ENCODE data around the gene RAB44. TPM values are rescaled to one million over a fixed set of nuclear protein-coding genes. Genes with fewer than 3 reads are reported as not detected.
"Not testable (repeated sequence)": the region's sequence is repeated elsewhere in the genome, so short reads cannot be mapped to it uniquely, and the experiment has no call there.

The RAB44 gene
- total and polyA plus RNA-seq, 2 of the 4 experiments (the other 2 are of a cell fraction) = 0.03 TPM; not detected in 1

DNA sequence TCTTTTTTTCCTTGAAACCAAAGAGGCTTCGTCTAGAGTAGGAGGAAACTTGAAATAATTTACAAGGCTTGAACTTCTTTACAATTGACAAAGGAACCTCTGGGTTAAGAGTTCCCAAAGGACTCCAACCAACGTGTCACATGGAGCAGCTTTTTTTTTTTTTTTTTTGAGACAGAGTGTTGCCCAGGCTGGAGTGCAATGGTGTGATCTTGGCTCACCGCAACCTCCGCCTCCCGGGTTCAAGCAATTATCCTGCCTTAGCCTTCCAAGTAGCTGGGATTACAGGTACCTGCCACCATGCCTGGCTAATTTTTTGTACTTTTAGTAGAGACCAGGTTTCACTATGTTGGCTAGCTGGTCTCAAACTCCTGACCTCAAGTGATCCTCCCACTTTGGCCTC, 43.2 kb upstream of the RAB44 start:
- dilution Hi-C loops (cut with HindIII; ENCODE audit: low sequenced_read_pairs, unreplicated experiment); ATAC-seq (ENCODE audit: low read depth); H2BK20ac ChIP-seq (ENCODE audit: low read depth, low read length); H3K27ac ChIP-seq (ENCODE audit: insufficient read depth, low read length); H3K4ac ChIP-seq (ENCODE audit: low read depth, low read length); POLR2A ChIA-PET (ENCODE audit: unreplicated experiment); intact Hi-C loops (cut with micrococcal nuclease); H3K9ac ChIP-seq (ENCODE audit: low read depth, low read length); H3K36me3 ChIP-seq (ENCODE audit: control insufficient read depth, insufficient read depth, low read length); H3K23ac ChIP-seq (ENCODE audit: low read depth, low read length); H2BK5ac ChIP-seq (ENCODE audit: low read depth, low read length, poor library complexity, severe bottlenecking); H3K18ac ChIP-seq (ENCODE audit: low read depth, low read length); H3K9me1 ChIP-seq (ENCODE audit: insufficient read depth, low read length); H4K8ac ChIP-seq (ENCODE audit: low read depth in 2 of 2, low read length in 2 of 2); BruUV-seq (replicated peaks); H4K20me1 ChIP-seq (ENCODE audit: insufficient read depth, low read length); H3K56ac ChIP-seq (ENCODE audit: extremely low read depth, insufficient read depth, low read length); DNase-seq; H4K5ac ChIP-seq (ENCODE audit: low read depth, low read length); in situ Hi-C loops (cut with MboI; ENCODE audit: low sequenced_read_pairs); H3K9me3 ChIP-seq (ENCODE audit: control insufficient read depth, insufficient read depth, low read length); H4K91ac ChIP-seq (ENCODE audit: insufficient read depth, low read depth, low read length); H3K4me2 ChIP-seq (ENCODE audit: low read depth, low read length); H2AK9ac ChIP-seq (replicated peaks; ENCODE audit: low read depth, low read length, poor library complexity); H3K79me1 ChIP-seq (ENCODE audit: low read depth in 1 of 2, low read length in 2 of 2); H3K4me1 ChIP-seq (ENCODE audit: control insufficient read depth, insufficient read depth, low read length); H2BK120ac ChIP-seq (ENCODE audit: low read depth, low read length); H2AK5ac ChIP-seq (ENCODE audit: low read depth, low read length); H3K14ac ChIP-seq (replicated peaks; ENCODE audit: low read depth, low read length); H3K4me3 ChIP-seq (ENCODE audit: insufficient read depth, low read depth, low read length); H2AFZ ChIP-seq (replicated peaks; ENCODE audit: low read length, poor library complexity); H2BK15ac ChIP-seq (ENCODE audit: low read depth, low read length): not testable (repeated sequence)
- WGBS, 2 experiments (ENCODE audit: extremely low coverage in 2 of 2, insufficient read length in 1 of 2) = no CpG with 5 or more reads among the region's 5 CpGs
- H3K27me3 ChIP-seq (ENCODE audit: control insufficient read depth, insufficient read depth, low read length) = peaks cover 14% of the 10 kb centered on the region
- CTCF ChIA-PET = interaction anchor here (0.6 kb wide), 1 partner anchor 45 kb away, joined by 3 read pairs; no protein-coding TSS in a partner anchor

Data from IMR-90 (cell line).